DOHH2 (cell line): ENCODE data around the gene GBX2.

Experiments used
- EZH2phosphoT487 ChIP-seq: fragments of 200-600 bp; sonication (generic); IDR thresholded peaks from 2 replicates; pipeline ENCODE4 v1.6.1; 2017; ENCODE audit warnings: borderline replicate concordance, mild to moderate bottlenecking, antibody characterized with exemption, low read length, moderate library complexity, mixed read lengths
- TF ChIP-seq, protein P1 (sequence below): fragments of 200-600 bp; sonication (generic); IDR thresholded peaks from one replicate; pipeline ENCODE4 v1.5.1; 2014; ENCODE audit warnings: antibody characterized with exemption, mild to moderate bottlenecking, low read depth, low read length; ENCODE audit not compliant: poor library complexity, severe bottlenecking

DNA sequence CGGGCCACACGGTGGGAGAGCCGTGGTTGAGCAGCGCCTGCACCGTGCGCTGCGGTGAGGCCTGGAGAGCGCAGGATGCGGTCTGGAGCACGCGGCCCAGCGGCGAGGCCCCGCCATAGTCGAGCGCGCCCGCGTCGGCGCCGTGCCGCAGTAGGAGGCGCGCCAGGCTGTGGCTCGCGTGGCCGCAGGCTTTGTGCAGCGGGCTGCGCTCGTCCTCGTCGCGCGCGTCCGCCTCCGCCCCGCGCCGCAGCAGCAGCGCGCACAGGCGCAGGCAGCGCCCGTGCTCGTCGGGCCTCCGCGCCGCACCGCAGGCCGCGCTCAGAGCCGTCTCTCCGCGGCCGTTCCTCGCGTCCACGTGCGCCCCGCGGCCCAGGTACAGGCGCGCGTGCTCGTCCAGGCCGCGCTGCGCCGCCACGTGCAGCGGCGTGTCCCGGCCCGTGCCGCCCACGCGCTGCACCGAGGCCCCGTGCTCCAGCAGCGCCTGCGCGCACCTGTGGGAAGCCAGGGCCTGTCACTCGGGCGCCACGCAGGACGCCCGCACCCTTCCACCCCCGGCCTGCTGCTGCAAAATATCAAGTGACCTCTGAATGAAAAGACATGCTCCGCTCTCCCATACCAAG lies 46.3 kb upstream of the GBX2 start:
- TF ChIP-seq, protein P1, sequence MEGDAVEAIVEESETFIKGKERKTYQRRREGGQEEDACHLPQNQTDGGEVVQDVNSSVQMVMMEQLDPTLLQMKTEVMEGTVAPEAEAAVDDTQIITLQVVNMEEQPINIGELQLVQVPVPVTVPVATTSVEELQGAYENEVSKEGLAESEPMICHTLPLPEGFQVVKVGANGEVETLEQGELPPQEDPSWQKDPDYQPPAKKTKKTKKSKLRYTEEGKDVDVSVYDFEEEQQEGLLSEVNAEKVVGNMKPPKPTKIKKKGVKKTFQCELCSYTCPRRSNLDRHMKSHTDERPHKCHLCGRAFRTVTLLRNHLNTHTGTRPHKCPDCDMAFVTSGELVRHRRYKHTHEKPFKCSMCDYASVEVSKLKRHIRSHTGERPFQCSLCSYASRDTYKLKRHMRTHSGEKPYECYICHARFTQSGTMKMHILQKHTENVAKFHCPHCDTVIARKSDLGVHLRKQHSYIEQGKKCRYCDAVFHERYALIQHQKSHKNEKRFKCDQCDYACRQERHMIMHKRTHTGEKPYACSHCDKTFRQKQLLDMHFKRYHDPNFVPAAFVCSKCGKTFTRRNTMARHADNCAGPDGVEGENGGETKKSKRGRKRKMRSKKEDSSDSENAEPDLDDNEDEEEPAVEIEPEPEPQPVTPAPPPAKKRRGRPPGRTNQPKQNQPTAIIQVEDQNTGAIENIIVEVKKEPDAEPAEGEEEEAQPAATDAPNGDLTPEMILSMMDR = no peak
- TF ChIP-seq EZH2phosphoT487 = no peak
